ENCODE results near the gene S100A3.
"Not testable (repeated sequence)": the region's sequence is repeated elsewhere in the genome, so short reads cannot be mapped to it uniquely, and the experiment has no call there.

Gene S100A3

DNA sequence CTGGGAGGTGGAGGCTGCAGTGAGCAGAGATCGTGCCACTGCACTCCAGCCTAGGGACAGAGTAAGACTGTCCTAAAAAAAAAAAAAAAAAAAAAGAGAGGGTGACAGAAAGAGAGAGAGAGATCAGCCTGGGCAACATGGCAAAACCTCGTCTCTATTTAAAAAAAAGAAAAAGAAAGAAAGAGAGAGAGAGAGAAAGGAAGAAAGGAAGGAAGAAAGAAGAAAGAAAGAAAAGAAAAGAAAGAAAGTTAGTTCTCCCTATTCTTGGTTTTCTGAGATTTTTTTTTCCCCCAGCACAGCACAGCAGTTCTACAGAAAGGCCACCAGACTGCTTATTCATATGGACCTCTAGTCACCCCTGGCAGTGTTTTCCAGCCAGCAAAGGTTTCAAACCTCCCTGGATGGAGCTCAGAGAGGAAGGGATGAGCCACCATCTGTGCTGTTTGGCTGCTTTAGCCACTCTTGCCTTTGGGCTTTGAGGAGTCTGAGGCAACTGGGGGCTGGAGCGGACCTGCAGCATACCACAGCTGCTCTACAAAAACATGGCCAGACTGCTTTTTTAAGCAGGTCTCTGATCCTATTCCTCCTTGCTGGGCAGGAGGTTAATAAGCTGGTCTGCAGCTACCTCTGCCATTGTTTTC, 23.9 kb downstream of the S100A3 start:
- no peaks in the 10 kb centered on the region for H3K36me3 ChIP-seq (ENCODE audit: low read length)
- H2AFZ ChIP-seq (ENCODE audit: low read depth, low read length, severe bottlenecking) = no peak overlapping the region
- no peak overlapping the region for H3K27ac ChIP-seq (ENCODE audit: low read depth, low read length)
- no peaks in the 10 kb centered on the region for H3K9me2 ChIP-seq (replicated peaks; ENCODE audit: insufficient read depth, low read length)
- no peak overlapping the region for H3K9ac ChIP-seq (ENCODE audit: low read length)
- H3K27me3 ChIP-seq (ENCODE audit: low read length) = no peaks in the 10 kb centered on the region
- H3K79me2 ChIP-seq (ENCODE audit: insufficient read depth, low read length) = no peaks in the 10 kb centered on the region
- no peaks in the 10 kb centered on the region for H4K20me1 ChIP-seq (ENCODE audit: low read depth, low read length)
- TF ChIP-seq EZH2phosphoT487 (conservative IDR thresholded peaks at IDR 0.05; ENCODE audit: low read length) = no peak
- TF ChIP-seq, protein P1, sequence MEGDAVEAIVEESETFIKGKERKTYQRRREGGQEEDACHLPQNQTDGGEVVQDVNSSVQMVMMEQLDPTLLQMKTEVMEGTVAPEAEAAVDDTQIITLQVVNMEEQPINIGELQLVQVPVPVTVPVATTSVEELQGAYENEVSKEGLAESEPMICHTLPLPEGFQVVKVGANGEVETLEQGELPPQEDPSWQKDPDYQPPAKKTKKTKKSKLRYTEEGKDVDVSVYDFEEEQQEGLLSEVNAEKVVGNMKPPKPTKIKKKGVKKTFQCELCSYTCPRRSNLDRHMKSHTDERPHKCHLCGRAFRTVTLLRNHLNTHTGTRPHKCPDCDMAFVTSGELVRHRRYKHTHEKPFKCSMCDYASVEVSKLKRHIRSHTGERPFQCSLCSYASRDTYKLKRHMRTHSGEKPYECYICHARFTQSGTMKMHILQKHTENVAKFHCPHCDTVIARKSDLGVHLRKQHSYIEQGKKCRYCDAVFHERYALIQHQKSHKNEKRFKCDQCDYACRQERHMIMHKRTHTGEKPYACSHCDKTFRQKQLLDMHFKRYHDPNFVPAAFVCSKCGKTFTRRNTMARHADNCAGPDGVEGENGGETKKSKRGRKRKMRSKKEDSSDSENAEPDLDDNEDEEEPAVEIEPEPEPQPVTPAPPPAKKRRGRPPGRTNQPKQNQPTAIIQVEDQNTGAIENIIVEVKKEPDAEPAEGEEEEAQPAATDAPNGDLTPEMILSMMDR (IDR thresholded peaks at IDR 0.05; ENCODE audit: insufficient read depth, low read length, poor library complexity, severe bottlenecking) = no peak
- no peaks in the 10 kb centered on the region for H3K9me3 ChIP-seq (ENCODE audit: insufficient read depth, low read length)
- H3K4me3 ChIP-seq (ENCODE audit: insufficient read depth, low read length, poor library complexity, severe bottlenecking) = no peak overlapping the region
- H3K4me2 ChIP-seq (ENCODE audit: low read depth, low read length, poor library complexity, severe bottlenecking) = no peak overlapping the region
- H3F3A ChIP-seq (ENCODE audit: insufficient read depth) = no peaks in the 10 kb centered on the region

DNA sequence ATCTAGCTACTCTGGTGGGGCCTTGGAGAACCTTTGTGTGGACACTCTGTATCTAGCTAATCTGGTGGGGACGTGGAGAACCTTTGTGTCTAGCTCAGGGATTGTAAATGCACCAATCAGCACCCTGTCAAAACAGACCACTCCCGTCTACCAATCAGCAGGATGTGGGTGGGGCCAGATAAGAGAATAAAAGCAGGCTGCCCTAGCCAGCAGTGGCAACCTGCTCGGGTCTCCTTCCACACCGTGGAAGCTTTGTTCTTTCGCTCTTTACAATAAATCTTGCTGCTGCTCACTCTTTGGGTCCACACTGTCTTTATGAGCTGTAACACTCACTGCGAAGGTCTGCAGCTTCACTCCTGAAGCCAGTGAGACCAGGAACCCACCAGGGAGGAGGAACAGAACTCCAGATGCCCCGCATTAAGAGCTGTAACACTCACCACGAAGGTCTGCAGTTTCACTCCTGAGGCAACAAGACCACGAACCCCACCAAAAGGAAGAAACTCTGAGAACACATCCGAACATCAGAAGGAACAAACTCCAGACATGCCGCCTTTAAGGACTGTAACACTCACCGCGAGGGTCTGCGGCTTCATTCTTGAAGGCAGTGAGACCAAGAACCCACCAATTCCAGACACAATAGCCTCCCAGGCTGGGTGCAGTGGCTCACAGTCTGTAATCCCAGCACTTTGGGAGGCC, 26.6 kb downstream of the S100A3 start:
- H3K4me3 ChIP-seq (ENCODE audit: insufficient read depth, low read length, poor library complexity, severe bottlenecking); H3K27me3 ChIP-seq (ENCODE audit: low read length); H4K20me1 ChIP-seq (ENCODE audit: low read depth, low read length); H3K9ac ChIP-seq (ENCODE audit: low read length); H3K36me3 ChIP-seq (ENCODE audit: low read length); H3F3A ChIP-seq (ENCODE audit: insufficient read depth); H3K9me2 ChIP-seq (replicated peaks; ENCODE audit: insufficient read depth, low read length); H2AFZ ChIP-seq (ENCODE audit: low read depth, low read length, severe bottlenecking); H3K4me2 ChIP-seq (ENCODE audit: low read depth, low read length, poor library complexity, severe bottlenecking); H3K9me3 ChIP-seq (ENCODE audit: insufficient read depth, low read length); H3K79me2 ChIP-seq (ENCODE audit: insufficient read depth, low read length); H3K27ac ChIP-seq (ENCODE audit: low read depth, low read length): not testable (repeated sequence)

DNA sequence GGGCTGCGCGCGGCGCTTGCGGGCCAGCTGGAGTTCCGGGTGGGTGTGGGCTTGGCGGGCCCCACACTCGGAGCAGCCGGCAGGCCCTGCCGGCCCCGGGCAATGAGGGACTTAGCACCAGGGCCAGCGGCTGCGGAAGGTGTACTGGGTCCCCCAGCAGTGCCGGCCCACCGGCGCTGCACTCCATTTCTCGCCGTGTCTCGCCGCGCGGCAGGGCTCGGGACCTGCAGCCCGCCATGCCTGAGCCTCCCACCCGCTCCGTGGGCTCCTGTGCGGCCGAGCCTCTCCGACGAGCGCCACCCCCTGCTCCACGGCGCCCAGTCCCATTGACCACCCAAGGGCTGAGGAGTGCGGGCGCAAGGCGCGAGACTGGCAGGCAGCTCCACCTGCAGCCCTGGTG, 27.2 kb downstream of the S100A3 start:
- not testable (repeated sequence) for H3K36me3 ChIP-seq (ENCODE audit: low read length); H3K27me3 ChIP-seq (ENCODE audit: low read length); H2AFZ ChIP-seq (ENCODE audit: low read depth, low read length, severe bottlenecking); H4K20me1 ChIP-seq (ENCODE audit: low read depth, low read length); H3K79me2 ChIP-seq (ENCODE audit: insufficient read depth, low read length); H3K4me3 ChIP-seq (ENCODE audit: insufficient read depth, low read length, poor library complexity, severe bottlenecking); H3F3A ChIP-seq (ENCODE audit: insufficient read depth); H3K9me3 ChIP-seq (ENCODE audit: insufficient read depth, low read length); H3K27ac ChIP-seq (ENCODE audit: low read depth, low read length); H3K9ac ChIP-seq (ENCODE audit: low read length); H3K9me2 ChIP-seq (replicated peaks; ENCODE audit: insufficient read depth, low read length); H3K4me2 ChIP-seq (ENCODE audit: low read depth, low read length, poor library complexity, severe bottlenecking)

DNA sequence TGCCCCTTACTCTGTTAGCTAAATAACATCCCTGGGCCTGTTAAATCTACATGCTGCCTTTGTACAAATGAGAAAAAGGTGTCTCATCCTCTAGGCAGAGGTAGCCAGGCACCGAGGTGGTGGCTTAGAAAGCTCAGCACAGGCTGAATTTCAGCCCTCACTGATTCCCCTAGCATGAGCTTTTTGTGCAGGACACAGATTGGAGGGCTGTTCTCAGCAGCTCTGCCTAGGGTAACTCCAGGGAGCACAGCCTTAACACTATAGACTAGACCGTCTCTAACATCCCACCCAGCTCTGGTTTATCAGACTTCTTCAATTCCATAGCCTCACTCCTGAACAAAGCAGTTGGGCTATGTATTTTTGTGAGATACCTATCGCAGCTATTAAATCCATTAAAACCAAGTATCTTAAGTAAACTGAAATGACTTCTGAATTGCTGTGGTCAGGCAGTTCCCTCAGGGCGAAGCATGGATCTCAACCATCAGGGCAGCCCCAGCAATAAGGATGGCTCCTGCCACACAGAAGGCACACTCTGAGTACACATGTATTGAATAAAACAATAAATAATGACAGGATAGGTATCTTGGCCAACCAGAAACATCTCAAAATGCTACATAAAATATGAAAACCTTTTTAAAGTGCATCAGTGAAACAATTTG, 28.1 kb downstream of the S100A3 start:
- no peak overlapping the region for H3K4me3 ChIP-seq (ENCODE audit: insufficient read depth, low read length, poor library complexity, severe bottlenecking)

DNA sequence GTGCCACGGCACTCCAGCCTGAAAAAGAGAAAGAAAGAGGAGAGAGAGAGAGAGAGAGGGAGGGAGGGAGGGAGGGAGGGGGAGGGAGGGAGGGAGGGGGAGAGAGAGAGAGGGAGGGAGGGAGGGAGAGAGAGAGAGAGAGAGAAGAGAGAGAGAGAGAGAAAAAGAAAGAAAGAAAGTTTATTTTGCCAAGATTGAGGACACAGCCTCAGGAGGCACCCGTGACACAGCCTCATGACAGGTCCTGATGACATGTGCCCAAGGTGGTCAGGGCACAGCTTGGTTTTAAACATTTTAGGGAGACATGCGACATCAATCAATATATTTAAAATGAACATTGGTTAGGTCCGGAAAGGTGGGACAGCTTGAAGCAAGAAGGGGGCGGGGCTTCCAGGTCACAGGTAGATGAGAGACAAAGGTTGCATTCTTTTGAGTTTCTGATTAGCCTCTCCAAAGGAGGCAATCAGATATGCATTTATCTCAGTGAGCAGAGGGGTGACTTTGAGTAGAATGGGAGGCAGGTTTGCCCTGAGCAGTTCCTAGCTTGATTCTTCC, 28.8 kb downstream of the S100A3 start:
- H3K27me3 ChIP-seq (ENCODE audit: low read length); H3K4me3 ChIP-seq (ENCODE audit: insufficient read depth, low read length, poor library complexity, severe bottlenecking); H2AFZ ChIP-seq (ENCODE audit: low read depth, low read length, severe bottlenecking); H3F3A ChIP-seq (ENCODE audit: insufficient read depth); H3K79me2 ChIP-seq (ENCODE audit: insufficient read depth, low read length); H3K36me3 ChIP-seq (ENCODE audit: low read length); H3K9me2 ChIP-seq (replicated peaks; ENCODE audit: insufficient read depth, low read length); H3K27ac ChIP-seq (ENCODE audit: low read depth, low read length); H4K20me1 ChIP-seq (ENCODE audit: low read depth, low read length); H3K9me3 ChIP-seq (ENCODE audit: insufficient read depth, low read length); H3K9ac ChIP-seq (ENCODE audit: low read length); H3K4me2 ChIP-seq (ENCODE audit: low read depth, low read length, poor library complexity, severe bottlenecking): not testable (repeated sequence)

More for the DNA sequence above, 28.1 kb downstream of the S100A3 start:
- no peaks in the 10 kb centered on the region for H3K27me3 ChIP-seq (ENCODE audit: low read length)
- H4K20me1 ChIP-seq (ENCODE audit: low read depth, low read length) = no peaks in the 10 kb centered on the region
- no peaks in the 10 kb centered on the region for H3F3A ChIP-seq (ENCODE audit: insufficient read depth)
- H2AFZ ChIP-seq (ENCODE audit: low read depth, low read length, severe bottlenecking) = no peak overlapping the region
- no peaks in the 10 kb centered on the region for H3K36me3 ChIP-seq (ENCODE audit: low read length)
- H3K79me2 ChIP-seq (ENCODE audit: insufficient read depth, low read length) = no peaks in the 10 kb centered on the region
- H3K9me2 ChIP-seq (replicated peaks; ENCODE audit: insufficient read depth, low read length) = no peaks in the 10 kb centered on the region
- H3K9me3 ChIP-seq (ENCODE audit: insufficient read depth, low read length) = no peaks in the 10 kb centered on the region
- TF ChIP-seq EZH2phosphoT487 (conservative IDR thresholded peaks at IDR 0.05; ENCODE audit: low read length) = no peak
- TF ChIP-seq, protein P1 (IDR thresholded peaks at IDR 0.05; ENCODE audit: insufficient read depth, low read length, poor library complexity, severe bottlenecking) = no peak
- H3K4me2 ChIP-seq (ENCODE audit: low read depth, low read length, poor library complexity, severe bottlenecking) = no peak overlapping the region
- H3K27ac ChIP-seq (ENCODE audit: low read depth, low read length) = no peak overlapping the region
- no peak overlapping the region for H3K9ac ChIP-seq (ENCODE audit: low read length)

All from SU-DHL-6 (cell line).